A549 treated with AZD2906 at 1 μM for 4 hours (cell line): ENCODE results near the gene DNAL4. TPM values are rescaled to one million over a fixed set of nuclear protein-coding genes. Genes with fewer than 3 reads are reported as not detected.

ENCODE experiments used
- total RNA-seq: library from RNA; stranded (reverse); fragments of 200-300 nt; extraction: Qiagen RNA extraction; gene quantifications from 5 replicates; pipeline ENCODE4 v1.2.3, GENCODE V29; 2022

Gene DNAL4, protein sequence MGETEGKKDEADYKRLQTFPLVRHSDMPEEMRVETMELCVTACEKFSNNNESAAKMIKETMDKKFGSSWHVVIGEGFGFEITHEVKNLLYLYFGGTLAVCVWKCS
- total RNA-seq, result 7.4 to 11.1 TPM (median 10.8 TPM) in 5 replicates

DNA sequence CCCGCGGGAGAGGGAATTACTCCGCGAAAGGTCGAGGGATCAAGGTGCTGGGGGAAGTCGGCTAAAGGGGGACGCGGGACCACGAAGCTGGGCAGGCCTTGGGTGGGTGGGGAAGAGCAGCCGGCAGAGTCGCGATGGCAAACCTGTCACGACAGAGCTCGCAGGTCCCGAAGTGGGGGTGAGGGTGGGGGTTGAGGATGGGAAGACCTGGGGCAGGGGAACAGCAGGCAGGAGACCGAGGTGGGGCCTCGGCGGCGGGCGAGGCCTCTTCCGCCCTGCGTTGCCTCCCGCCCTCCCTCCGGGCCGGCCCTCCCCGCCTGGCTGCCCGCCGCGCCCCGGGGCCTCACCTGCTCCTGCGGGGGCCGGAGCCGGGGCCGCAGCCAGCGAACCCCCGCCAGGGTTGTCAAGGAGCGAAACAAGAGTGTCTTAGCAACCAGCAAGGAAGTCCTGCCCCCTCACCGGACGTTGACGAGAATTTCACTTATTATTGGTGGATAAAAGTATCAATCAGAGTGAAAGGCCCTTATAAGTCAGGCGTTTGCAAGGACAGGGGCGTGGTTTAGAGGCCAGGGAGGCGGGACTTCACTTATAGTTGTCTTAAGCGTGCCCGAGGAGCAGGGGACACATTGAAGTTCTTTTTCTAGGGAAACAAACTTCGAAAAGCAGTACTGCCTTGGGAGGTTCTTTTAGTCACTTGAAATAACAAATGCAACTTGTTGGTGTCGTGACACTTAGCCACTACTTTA, at the start of gene DNAL4:
TSS of gene DNAL4 (minus strand) at position 423 of the 746 bp plus-strand sequence. CDS start 11,412 bp downstream, outside the sequence.

GRCh38 chr22:38755911-38756532, 37.9 kb downstream of the DNAL4 start, which contains the start of gene SUN2:
Gene SUN2 (minus strand): TSS chr22:38755998. CDS start chr22:38752628, 3,370 bp downstream.

Other genes starting within 250 kb of the DNAL4 start
- gene DMC1, start 224.0 kb downstream of the DNAL4 start, total RNA-seq, result 3.4 to 6.3 TPM (median 4.7 TPM) in 5 replicates
- gene FAM227A, start 137.8 kb downstream of the DNAL4 start, total RNA-seq, result 0.38 to 0.68 TPM (median 0.60 TPM) in 5 replicates
- 14.8 to 17.1 TPM (median 15.5 TPM) in 5 replicates for gene CBY1, start 137.5 kb downstream of the DNAL4 start, total RNA-seq
- 57.5 to 72.6 TPM (median 68.1 TPM) in 5 replicates for gene TOMM22, start 112.2 kb downstream of the DNAL4 start, total RNA-seq
- gene JOSD1, start 93.2 kb downstream of the DNAL4 start, total RNA-seq, result 27.8 to 32.0 TPM (median 29.0 TPM) in 5 replicates
- 7.5 to 9.9 TPM (median 8.1 TPM) in 5 replicates for gene GTPBP1, start 88.2 kb downstream of the DNAL4 start, total RNA-seq
- 29.7 to 43.0 TPM (median 39.7 TPM) in 5 replicates for gene SUN2, start 38.1 kb downstream of the DNAL4 start, total RNA-seq
- 7.9 to 10.1 TPM (median 8.9 TPM) in 5 replicates for gene NPTXR, start 49.9 kb upstream of the DNAL4 start, total RNA-seq
- gene CBX6, start 78.1 kb upstream of the DNAL4 start, total RNA-seq, result 24.8 to 27.3 TPM (median 27.1 TPM) in 5 replicates
- gene APOBEC3A, start 163.5 kb upstream of the DNAL4 start, total RNA-seq, result 0.10 TPM in 1 of 5 replicates, not detected in the others
- 25.9 to 31.3 TPM (median 28.2 TPM) in 5 replicates for gene APOBEC3B, start 188.2 kb upstream of the DNAL4 start, total RNA-seq
- gene APOBEC3C, start 220.1 kb upstream of the DNAL4 start, total RNA-seq, result 25.3 to 27.0 TPM (median 26.3 TPM) in 5 replicates
- 0.08 to 0.50 TPM (median 0.15 TPM) in 5 replicates for gene APOBEC3D, start 227.0 kb upstream of the DNAL4 start, total RNA-seq
- 1.6 to 2.4 TPM (median 2.2 TPM) in 5 replicates for gene APOBEC3F, start 246.7 kb upstream of the DNAL4 start, total RNA-seq